ENCODE results near the gene CZIB. TPM values are rescaled to one million over a fixed set of nuclear protein-coding genes. Genes with fewer than 3 reads are reported as not detected.
"Not testable (repeated sequence)": the region's sequence is repeated elsewhere in the genome, so short reads cannot be mapped to it uniquely, and the experiment has no call there.

The CZIB gene
- total RNA-seq, 1 experiment from 2014 or later: 72.7 TPM

DNA sequence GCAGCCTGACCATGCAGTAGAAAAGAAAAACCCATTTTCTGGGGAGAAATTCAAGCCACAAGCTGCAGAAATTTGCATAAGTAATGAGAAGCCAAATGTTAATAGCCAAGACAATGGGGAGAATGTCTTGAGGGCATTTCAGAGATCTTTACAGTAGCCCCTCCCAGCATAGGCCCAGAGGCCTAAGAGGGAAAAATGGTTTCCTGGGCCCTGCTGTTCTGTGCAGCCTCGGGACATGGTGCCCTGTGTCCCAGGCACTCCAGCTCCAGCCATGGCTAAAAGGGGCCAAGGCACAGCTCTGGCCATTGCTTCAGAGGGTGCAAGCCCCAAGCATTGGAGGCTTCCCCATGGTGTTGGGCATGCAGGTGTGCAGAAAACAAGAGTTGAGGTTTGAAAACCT is 14.9 kb downstream of the CZIB start:
- H3K4me2 ChIP-seq (ENCODE audit: low read depth, low read length, poor library complexity, severe bottlenecking); H2AFZ ChIP-seq (ENCODE audit: low read length); H3K9me2 ChIP-seq (replicated peaks; ENCODE audit: insufficient read depth, low read length); DNase-seq; H3K9me3 ChIP-seq (ENCODE audit: low read length); H4K20me1 ChIP-seq (ENCODE audit: insufficient read depth, low read depth, low read length); H3K27me3 ChIP-seq (ENCODE audit: low read length); H3K9ac ChIP-seq (ENCODE audit: low read length); H3K4me3 ChIP-seq (ENCODE audit: low read length); H3K27ac ChIP-seq (ENCODE audit: low read length); H3K4me1 ChIP-seq (ENCODE audit: low read length): not testable (repeated sequence)
- H3K79me2 ChIP-seq (ENCODE audit: low read length): peaks cover 21% of the 10 kb centered on the region
- peaks cover 90% of the 10 kb centered on the region for H3K36me3 ChIP-seq (ENCODE audit: insufficient read depth, low read length)

DNA sequence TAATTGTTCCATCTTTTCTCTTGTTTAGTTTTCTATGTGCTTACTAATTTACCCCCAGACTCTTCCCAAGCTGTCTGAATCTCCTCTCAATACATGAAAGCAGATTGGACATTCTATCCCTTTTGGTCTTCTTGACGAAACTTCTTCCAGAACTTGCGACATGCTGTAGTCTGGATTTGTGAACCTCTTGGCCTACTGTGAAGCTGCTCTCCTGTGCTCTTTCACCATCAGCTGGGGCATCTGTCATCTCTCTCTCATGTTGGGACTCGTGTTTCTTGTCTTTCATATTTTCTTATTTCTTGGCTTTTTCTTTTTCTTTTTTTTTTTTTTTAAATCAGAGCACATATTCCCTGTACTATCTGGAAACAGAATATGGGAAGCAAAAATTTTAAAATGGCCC is 17.0 kb downstream of the CZIB start:
- DNase-seq: no peak
- H3K27me3 ChIP-seq (ENCODE audit: low read length): no peaks in the 10 kb centered on the region
- no peaks in the 10 kb centered on the region for H3K9me2 ChIP-seq (replicated peaks; ENCODE audit: insufficient read depth, low read length)
- H3K4me2 ChIP-seq (ENCODE audit: low read depth, low read length, poor library complexity, severe bottlenecking): no peak overlapping the region
- no peaks in the 10 kb centered on the region for H4K20me1 ChIP-seq (ENCODE audit: insufficient read depth, low read depth, low read length)
- H3K79me2 ChIP-seq (ENCODE audit: low read length): peaks cover 34% of the 10 kb centered on the region
- no peak overlapping the region for H3K9ac ChIP-seq (ENCODE audit: low read length)
- no peak overlapping the region for H3K4me3 ChIP-seq (ENCODE audit: low read length)
- peaks cover 74% of the 10 kb centered on the region for H3K36me3 ChIP-seq (ENCODE audit: insufficient read depth, low read length)
- no peak overlapping the region for H2AFZ ChIP-seq (ENCODE audit: low read length)
- no peak overlapping the region for H3K27ac ChIP-seq (ENCODE audit: low read length)
- peaks cover 7% of the 10 kb centered on the region for H3K9me3 ChIP-seq (ENCODE audit: low read length)
- H3K4me1 ChIP-seq (ENCODE audit: low read length): peaks cover 12% of the 10 kb centered on the region

DNA sequence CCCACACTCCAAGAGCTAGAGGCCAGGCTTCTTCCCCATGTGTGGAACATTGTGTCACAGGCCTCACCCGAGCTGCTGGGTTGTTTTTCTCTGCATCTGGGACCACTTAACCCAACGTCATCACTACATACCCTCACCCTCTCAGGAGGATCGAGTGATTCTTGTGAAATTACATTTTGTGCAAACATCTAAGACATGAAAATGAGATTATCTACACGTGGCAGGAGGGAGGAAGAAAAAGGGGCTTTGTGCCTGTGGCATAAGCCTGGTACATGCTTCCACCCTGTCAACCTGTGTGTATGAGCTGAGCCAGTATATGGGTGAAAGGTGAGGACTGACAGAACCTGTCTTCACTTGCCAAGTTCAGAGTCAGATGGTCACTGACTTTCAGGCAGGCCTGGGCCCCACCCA is 22.2 kb downstream of the CZIB start:
- Histone ChIP-seq H3K4me2 (ENCODE audit: low read depth, low read length, poor library complexity, severe bottlenecking) (peak overlapping the region; percentile 97), H3K79me2 (ENCODE audit: low read length) (peaks cover 34% of the 10 kb centered on the region), H3K4me1 (ENCODE audit: low read length) (peaks cover 29% of the 10 kb centered on the region), H3K9ac (ENCODE audit: low read length) (peak overlapping the region; percentile 98), H2AFZ (ENCODE audit: low read length) (no peak overlapping the region), H4K20me1 (ENCODE audit: insufficient read depth, low read depth, low read length) (no peaks in the 10 kb centered on the region; the same call in 1 of the 2 replicates), H3K9me3 (ENCODE audit: low read length) (no peaks in the 10 kb centered on the region), H3K27ac (ENCODE audit: low read length) (peak overlapping the region; percentile 67; the same call in 1 of the 2 replicates), H3K4me3 (ENCODE audit: low read length) (peak overlapping the region; percentile 95), H3K36me3 (ENCODE audit: insufficient read depth, low read length) (peaks cover 25% of the 10 kb centered on the region), H3K27me3 (ENCODE audit: low read length) (no peaks in the 10 kb centered on the region), H3K9me2 (replicated peaks; ENCODE audit: insufficient read depth, low read length) (no peaks in the 10 kb centered on the region)
- DNase-seq: no peak

DNA sequence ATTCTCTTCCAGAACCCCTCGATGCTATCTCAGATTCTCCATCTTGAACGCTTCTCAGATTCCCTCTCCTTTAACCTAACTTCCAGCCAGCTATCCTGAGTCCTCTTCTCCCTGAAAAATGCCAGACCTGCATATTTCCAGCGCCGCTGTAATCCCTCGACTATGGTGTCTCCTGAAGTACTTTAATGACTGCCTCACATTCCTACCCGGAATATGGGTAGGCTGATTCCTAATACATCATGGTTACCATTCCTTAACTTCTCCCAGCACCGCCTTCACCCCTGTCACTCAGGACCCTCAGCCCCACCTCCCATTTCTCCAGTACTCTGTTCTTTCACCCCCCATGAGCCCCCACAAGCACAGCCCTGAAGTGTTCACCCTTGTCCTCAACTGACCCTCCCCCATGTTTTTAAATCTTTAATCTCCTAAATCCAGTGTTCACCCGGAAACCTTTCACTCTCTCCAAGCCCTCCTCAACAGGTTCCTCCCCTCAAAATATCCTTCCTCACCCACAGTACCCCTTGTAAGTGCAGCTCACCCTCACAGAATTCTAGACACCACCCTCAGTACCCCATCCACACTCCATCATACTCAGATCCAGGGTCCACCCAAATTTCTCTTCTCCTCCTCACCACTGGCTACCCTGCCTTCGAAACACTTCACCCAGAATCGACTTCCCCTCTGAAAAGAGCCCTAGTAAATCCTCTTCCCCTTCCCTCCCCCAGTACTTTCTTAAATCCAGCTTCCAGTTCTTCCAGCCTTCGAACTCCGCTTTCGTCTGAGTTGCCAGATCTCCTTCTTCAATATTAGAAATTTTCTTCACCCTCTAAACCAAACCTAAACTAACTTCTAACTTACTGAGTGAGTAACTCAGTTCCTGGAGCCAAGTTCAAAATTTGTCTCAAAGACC is 22.9 kb downstream of the CZIB start:
- Histone ChIP-seq H3K4me2 (ENCODE audit: low read depth, low read length, poor library complexity, severe bottlenecking) (peak overlapping the region; percentile 97), H3K27me3 (ENCODE audit: low read length) (no peaks in the 10 kb centered on the region), H3K4me3 (ENCODE audit: low read length) (peak overlapping the region; percentile 95), H3K27ac (ENCODE audit: low read length) (peak overlapping the region; percentile 67), H3K36me3 (ENCODE audit: insufficient read depth, low read length) (peaks cover 19% of the 10 kb centered on the region), H2AFZ (ENCODE audit: low read length) (no peak overlapping the region), H3K79me2 (ENCODE audit: low read length) (peaks cover 34% of the 10 kb centered on the region), H4K20me1 (ENCODE audit: insufficient read depth, low read depth, low read length) (no peaks in the 10 kb centered on the region; the same call in 1 of the 2 replicates), H3K9me3 (ENCODE audit: low read length) (no peaks in the 10 kb centered on the region), H3K4me1 (ENCODE audit: low read length) (peaks cover 29% of the 10 kb centered on the region), H3K9ac (ENCODE audit: low read length) (peak overlapping the region; percentile 98), H3K9me2 (replicated peaks; ENCODE audit: insufficient read depth, low read length) (no peaks in the 10 kb centered on the region)
- peak; percentile 53 for DNase-seq

DNA sequence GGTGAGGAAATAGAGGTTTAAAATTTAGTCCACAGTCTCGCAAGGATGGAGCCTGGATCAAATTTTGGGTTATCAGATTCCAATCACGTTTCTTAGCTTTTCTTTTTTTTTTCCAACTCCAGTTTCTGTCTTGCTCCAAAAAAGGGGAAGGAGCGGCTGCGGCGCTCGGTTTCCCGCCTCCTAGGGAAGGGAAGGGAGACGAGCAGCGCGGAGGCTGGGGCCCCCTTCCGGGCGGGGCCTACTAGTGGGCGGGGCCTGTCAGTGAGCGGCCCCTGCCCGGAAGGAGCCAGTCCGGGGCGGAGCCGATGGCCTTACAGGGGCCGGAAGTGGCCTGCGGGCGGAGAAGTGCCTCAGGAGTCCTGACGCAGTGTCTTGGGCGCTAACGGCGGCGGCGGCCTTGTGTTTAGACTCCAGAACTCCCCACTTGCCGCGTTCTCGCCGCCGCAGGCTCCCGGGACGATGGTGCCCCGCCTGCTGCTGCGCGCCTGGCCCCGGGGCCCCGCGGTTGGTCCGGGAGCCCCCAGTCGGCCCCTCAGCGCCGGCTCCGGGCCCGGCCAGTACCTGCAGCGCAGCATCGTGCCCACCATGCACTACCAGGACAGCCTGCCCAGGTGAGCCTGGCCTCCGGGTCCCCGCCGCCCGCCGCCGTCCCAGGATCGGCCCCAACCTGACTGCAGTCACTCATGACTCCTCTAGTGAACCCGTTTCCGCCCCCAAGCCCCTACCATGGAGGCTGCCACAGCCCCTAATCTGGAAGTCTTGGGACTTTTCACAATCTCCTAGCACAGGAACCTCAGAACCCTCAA is 23.7 kb downstream of the CZIB start, which contains the start of gene CPT2:
Gene CPT2 (plus strand): TSS at position 340 of the 806 bp plus-strand sequence. CDS start 120 bp downstream, at position 460.
- peaks cover 34% of the 10 kb centered on the region for H3K79me2 ChIP-seq (ENCODE audit: low read length)
- peak; percentile 97 for DNase-seq

DNA sequence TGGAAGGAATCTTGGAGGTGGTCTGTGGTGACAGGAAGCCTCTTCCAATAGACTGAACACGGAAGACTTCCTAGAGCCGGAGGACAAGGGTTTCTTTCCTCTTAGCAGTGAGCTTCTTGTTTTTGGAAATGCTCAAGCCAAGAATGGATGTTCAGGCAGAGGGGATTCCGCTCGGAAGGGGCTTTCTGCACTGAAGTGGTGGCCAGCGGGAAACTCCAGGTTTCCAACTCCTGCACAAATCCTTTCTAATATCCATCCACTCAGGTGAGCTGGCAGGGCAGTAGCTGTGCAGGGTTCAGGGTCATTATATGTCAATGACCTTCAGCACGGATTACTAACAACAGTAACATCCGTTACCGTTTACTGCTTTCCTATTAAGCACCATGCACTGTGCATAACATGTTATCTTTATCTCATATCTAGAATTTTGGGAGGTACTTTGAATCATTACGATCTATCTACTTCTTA is 24.4 kb downstream of the CZIB start:
- Histone ChIP-seq H3K9me2 (replicated peaks; ENCODE audit: insufficient read depth, low read length) (no peaks in the 10 kb centered on the region), H4K20me1 (ENCODE audit: insufficient read depth, low read depth, low read length) (no peaks in the 10 kb centered on the region; the same call in 1 of the 2 replicates), H2AFZ (ENCODE audit: low read length) (peak overlapping the region; percentile 78; the same call in 1 of the 2 replicates), H3K36me3 (ENCODE audit: insufficient read depth, low read length) (0 out of 2 replicates have a peak, but pooled peaks cover 5% of the 10 kb centered on the region), H3K4me1 (ENCODE audit: low read length) (peaks cover 29% of the 10 kb centered on the region), H3K79me2 (ENCODE audit: low read length) (peaks cover 34% of the 10 kb centered on the region), H3K4me3 (ENCODE audit: low read length) (peak overlapping the region; percentile 95), H3K27ac (ENCODE audit: low read length) (no peak overlapping the region), H3K9ac (ENCODE audit: low read length) (peak overlapping the region; percentile 98), H3K9me3 (ENCODE audit: low read length) (no peaks in the 10 kb centered on the region), H3K4me2 (ENCODE audit: low read depth, low read length, poor library complexity, severe bottlenecking) (peak overlapping the region; percentile 97), H3K27me3 (ENCODE audit: low read length) (no peaks in the 10 kb centered on the region)
- no peak for DNase-seq

More for the DNA sequence above, 23.7 kb downstream of the CZIB start, which contains the start of gene CPT2:
- Histone ChIP-seq H3K4me1 (ENCODE audit: low read length) (peaks cover 29% of the 10 kb centered on the region), H3K9me2 (replicated peaks; ENCODE audit: insufficient read depth, low read length) (no peaks in the 10 kb centered on the region), H2AFZ (ENCODE audit: low read length) (peak within 1 kb of the TSS; percentile 78; the same call in 1 of the 2 replicates), H3K27me3 (ENCODE audit: low read length) (no peaks in the 10 kb centered on the region), H3K4me3 (ENCODE audit: low read length) (peak within 1 kb of the TSS; percentile 95), H3K36me3 (ENCODE audit: insufficient read depth, low read length) (peaks cover 11% of the 10 kb centered on the region; the same call in 1 of the 2 replicates), H4K20me1 (ENCODE audit: insufficient read depth, low read depth, low read length) (no peaks in the 10 kb centered on the region; the same call in 1 of the 2 replicates), H3K9me3 (ENCODE audit: low read length) (no peaks in the 10 kb centered on the region), H3K9ac (ENCODE audit: low read length) (peak within 1 kb of the TSS; percentile 98), H3K27ac (ENCODE audit: low read length) (peak within 1 kb of the TSS; percentile 67), H3K4me2 (ENCODE audit: low read depth, low read length, poor library complexity, severe bottlenecking) (peak within 1 kb of the TSS; percentile 97)

DNA sequence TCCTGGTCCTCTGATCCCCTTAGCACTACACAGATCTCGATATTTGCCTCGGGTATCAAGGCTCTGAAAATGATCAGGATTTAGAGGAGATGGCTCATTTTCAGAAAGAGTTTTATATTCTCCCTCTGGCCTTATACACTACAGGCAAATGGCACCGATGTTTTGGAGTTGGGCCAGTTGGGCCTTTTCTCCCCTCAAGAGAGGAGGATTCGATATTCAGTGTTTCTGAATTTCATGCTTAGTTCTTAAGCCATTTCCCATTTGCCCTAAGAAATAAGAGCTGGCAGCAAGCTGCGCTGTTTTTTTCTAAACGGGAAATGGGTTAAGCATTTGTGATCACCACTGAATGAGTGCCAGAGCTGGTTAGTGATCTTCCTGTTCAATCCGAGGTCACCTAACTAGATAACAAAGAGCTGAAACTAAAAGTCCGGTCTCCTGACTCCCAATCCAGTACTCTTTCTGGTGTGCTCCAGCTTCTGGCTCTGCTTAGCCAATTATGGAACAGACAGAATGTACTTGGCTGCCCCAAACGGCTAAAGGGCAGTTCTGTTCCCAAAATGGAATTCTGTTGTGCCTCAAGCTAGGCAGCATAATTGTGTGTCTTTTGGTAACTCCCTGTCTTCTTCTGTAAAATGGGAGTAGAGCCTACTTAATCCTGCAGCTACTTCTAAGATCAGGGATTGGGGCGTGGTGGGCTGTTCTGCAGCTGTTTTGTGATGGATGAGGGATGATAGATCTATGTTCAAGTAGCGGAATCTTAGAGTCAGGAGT is 25.0 kb downstream of the CZIB start:
- no peak overlapping the region for H3K27ac ChIP-seq (ENCODE audit: low read length)
- H3K4me2 ChIP-seq (ENCODE audit: low read depth, low read length, poor library complexity, severe bottlenecking): no peak overlapping the region
- no peak overlapping the region for H3K4me3 ChIP-seq (ENCODE audit: low read length)
- H3K9me2 ChIP-seq (replicated peaks; ENCODE audit: insufficient read depth, low read length): no peaks in the 10 kb centered on the region
- no peaks in the 10 kb centered on the region for H3K9me3 ChIP-seq (ENCODE audit: low read length)
- no peaks in the 10 kb centered on the region; the same call in 1 of the 2 replicates for H4K20me1 ChIP-seq (ENCODE audit: insufficient read depth, low read depth, low read length)
- H3K36me3 ChIP-seq (ENCODE audit: insufficient read depth, low read length): no peaks in the 10 kb centered on the region
- DNase-seq: no peak
- H3K27me3 ChIP-seq (ENCODE audit: low read length): no peaks in the 10 kb centered on the region
- no peak overlapping the region for H2AFZ ChIP-seq (ENCODE audit: low read length)
- peaks cover 31% of the 10 kb centered on the region for H3K79me2 ChIP-seq (ENCODE audit: low read length)
- peaks cover 29% of the 10 kb centered on the region for H3K4me1 ChIP-seq (ENCODE audit: low read length)
- no peak overlapping the region for H3K9ac ChIP-seq (ENCODE audit: low read length)
